ENCODE data around the gene SPECC1L.

The SPECC1L gene

GRCh38 chr22:24437741-24438328, 167.2 kb downstream of the SPECC1L start:
- Histone ChIP-seq H3K9ac (ENCODE audit: low read length) (no peak overlapping the region), H3K4ac (ENCODE audit: low read depth, low read length) (no peak overlapping the region), H3K4me2 (ENCODE audit: low read length) (no peak overlapping the region), H2AK5ac (ENCODE audit: low read length) (no peak overlapping the region), H2AFZ (ENCODE audit: insufficient read depth, low read length, poor library complexity) (no peak overlapping the region), H3K27me3 (ENCODE audit: insufficient read depth, low read length) (no peaks in the 10 kb centered on the region), H3K79me2 (ENCODE audit: control insufficient read depth, insufficient read depth, low read length, poor library complexity) (no peaks in the 10 kb centered on the region), H3K18ac (ENCODE audit: low read length) (no peak overlapping the region), H2BK120ac (ENCODE audit: insufficient read depth, low read length, poor library complexity) (no peak overlapping the region), H4K12ac (ENCODE audit: low read depth, low read length) (no peak overlapping the region), H3K36me3 (ENCODE audit: control insufficient read depth in 1 of 2, insufficient read depth in 2 of 2, low read length in 2 of 2) (no peaks in the 10 kb centered on the region), H3K79me1 (ENCODE audit: low read length) (no peaks in the 10 kb centered on the region), H3K9me3 (ENCODE audit: insufficient read depth, low read depth, low read length) (no peaks in the 10 kb centered on the region), H3K14ac (ENCODE audit: low read length) (no peak overlapping the region), H3K4me3 (ENCODE audit: low read depth, low read length) (no peak overlapping the region), H2BK12ac (ENCODE audit: low read length) (no peak overlapping the region), H4K91ac (ENCODE audit: low read depth, low read length) (no peak overlapping the region), H3K27ac (ENCODE audit: low read depth, low read length) (no peak overlapping the region), H3K23ac (ENCODE audit: low read length) (no peak overlapping the region), H4K8ac (ENCODE audit: low read depth, low read length) (no peak overlapping the region), H2BK5ac (ENCODE audit: low read depth, low read length, poor library complexity) (no peak overlapping the region), H3K4me1 (ENCODE audit: control insufficient read depth in 1 of 2, insufficient read depth in 2 of 2, low read length in 2 of 2) (no peaks in the 10 kb centered on the region)
- peak; percentile 61 to 68 for DNase-seq
- WGBS (ENCODE audit: extremely low coverage, insufficient coverage, insufficient read length): no CpG with 5 or more reads among the region's 5 CpGs

DNA sequence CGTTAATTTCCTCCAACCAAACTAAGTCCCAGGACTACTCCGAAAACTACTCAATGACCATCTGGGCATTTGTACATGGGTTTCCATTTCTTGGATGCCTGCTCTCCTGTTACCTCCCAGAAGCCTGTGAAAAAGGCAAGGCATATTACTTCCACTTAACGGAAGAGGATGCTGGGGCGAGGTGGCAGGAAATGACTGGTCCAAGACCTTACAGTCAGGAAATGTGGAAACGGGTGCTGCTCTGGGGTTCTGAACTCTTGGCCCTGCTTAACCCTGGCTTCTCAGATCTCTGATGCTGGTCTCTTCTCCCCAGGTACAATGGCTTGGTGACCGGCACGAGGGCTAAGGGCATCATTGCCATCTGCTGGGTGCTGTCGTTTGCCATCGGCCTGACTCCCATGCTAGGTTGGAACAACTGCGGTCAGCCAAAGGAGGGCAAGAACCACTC, 169.7 kb downstream of the SPECC1L start:
- Histone ChIP-seq H2BK120ac (ENCODE audit: insufficient read depth, low read length, poor library complexity) (no peak overlapping the region), H3K79me2 (ENCODE audit: control insufficient read depth, insufficient read depth, low read length, poor library complexity) (no peaks in the 10 kb centered on the region), H3K79me1 (ENCODE audit: low read length) (no peaks in the 10 kb centered on the region)

GRCh38 chr22:24440718-24441405, 170.2 kb downstream of the SPECC1L start:
- H3K9ac ChIP-seq (ENCODE audit: low read length): no peak overlapping the region
- no peak overlapping the region for H3K14ac ChIP-seq (ENCODE audit: low read length)
- no peak overlapping the region for H2AK5ac ChIP-seq (ENCODE audit: low read length)
- H3K9me3 ChIP-seq (ENCODE audit: insufficient read depth, low read depth, low read length): no peaks in the 10 kb centered on the region
- no peaks in the 10 kb centered on the region for H3K79me1 ChIP-seq (ENCODE audit: low read length)
- peaks cover 0 to 5% of the 10 kb centered on the region in 2 experiments for H3K4me1 ChIP-seq (ENCODE audit: control insufficient read depth in 1 of 2, insufficient read depth in 2 of 2, low read length in 2 of 2)
- no peak overlapping the region for H2AFZ ChIP-seq (ENCODE audit: insufficient read depth, low read length, poor library complexity)
- H3K27ac ChIP-seq (ENCODE audit: low read depth, low read length): no peak overlapping the region
- no peak overlapping the region for H3K4ac ChIP-seq (ENCODE audit: low read depth, low read length)
- no peak overlapping the region for H2BK12ac ChIP-seq (ENCODE audit: low read length)
- no peak overlapping the region for H4K12ac ChIP-seq (ENCODE audit: low read depth, low read length)
- H2BK5ac ChIP-seq (ENCODE audit: low read depth, low read length, poor library complexity): no peak overlapping the region
- no peak overlapping the region for H3K4me3 ChIP-seq (ENCODE audit: low read depth, low read length)
- no peak overlapping the region for H2BK120ac ChIP-seq (ENCODE audit: insufficient read depth, low read length, poor library complexity)
- H3K36me3 ChIP-seq (ENCODE audit: control insufficient read depth in 1 of 2, insufficient read depth in 2 of 2, low read length in 2 of 2): no peaks in the 10 kb centered on the region
- no CpG with 5 or more reads among the region's 30 CpGs for WGBS (ENCODE audit: extremely low coverage, insufficient coverage, insufficient read length)
- H3K79me2 ChIP-seq (ENCODE audit: control insufficient read depth, insufficient read depth, low read length, poor library complexity): no peaks in the 10 kb centered on the region
- H4K91ac ChIP-seq (ENCODE audit: low read depth, low read length): no peak overlapping the region
- no peaks in the 10 kb centered on the region for H3K27me3 ChIP-seq (ENCODE audit: insufficient read depth, low read length)
- H3K23ac ChIP-seq (ENCODE audit: low read length): no peak overlapping the region
- H3K18ac ChIP-seq (ENCODE audit: low read length): no peak overlapping the region
- H3K4me2 ChIP-seq (ENCODE audit: low read length): no peak overlapping the region
- no peak for DNase-seq
- no peak overlapping the region for H4K8ac ChIP-seq (ENCODE audit: low read depth, low read length)

More for the DNA sequence above, 169.7 kb downstream of the SPECC1L start:
- Histone ChIP-seq H2AFZ (ENCODE audit: insufficient read depth, low read length, poor library complexity) (no peak overlapping the region), H2BK5ac (ENCODE audit: low read depth, low read length, poor library complexity) (no peak overlapping the region), H3K23ac (ENCODE audit: low read length) (no peak overlapping the region), H3K9ac (ENCODE audit: low read length) (no peak overlapping the region), H4K91ac (ENCODE audit: low read depth, low read length) (no peak overlapping the region), H2AK5ac (ENCODE audit: low read length) (no peak overlapping the region), H3K4me3 (ENCODE audit: low read depth, low read length) (no peak overlapping the region), H3K18ac (ENCODE audit: low read length) (no peak overlapping the region), H4K8ac (ENCODE audit: low read depth, low read length) (no peak overlapping the region), H2BK12ac (ENCODE audit: low read length) (no peak overlapping the region), H3K9me3 (ENCODE audit: insufficient read depth, low read depth, low read length) (no peaks in the 10 kb centered on the region), H3K27ac (ENCODE audit: low read depth, low read length) (no peak overlapping the region), H3K4ac (ENCODE audit: low read depth, low read length) (no peak overlapping the region), H3K4me1 (ENCODE audit: control insufficient read depth in 1 of 2, insufficient read depth in 2 of 2, low read length in 2 of 2) (peaks cover 0 to 3% of the 10 kb centered on the region in 2 experiments), H4K12ac (ENCODE audit: low read depth, low read length) (no peak overlapping the region), H3K4me2 (ENCODE audit: low read length) (no peak overlapping the region), H3K27me3 (ENCODE audit: insufficient read depth, low read length) (no peaks in the 10 kb centered on the region), H3K14ac (ENCODE audit: low read length) (no peak overlapping the region), H3K36me3 (ENCODE audit: control insufficient read depth in 1 of 2, insufficient read depth in 2 of 2, low read length in 2 of 2) (no peaks in the 10 kb centered on the region)
- no peak for DNase-seq
- WGBS (ENCODE audit: extremely low coverage, insufficient coverage, insufficient read length): no CpG with 5 or more reads among the region's 10 CpGs

GRCh38 chr22:24441406-24442351, 171.0 kb downstream of the SPECC1L start:
- Histone ChIP-seq H2AK5ac (ENCODE audit: low read length) (no peak overlapping the region), H3K27ac (ENCODE audit: low read depth, low read length) (no peak overlapping the region), H3K18ac (ENCODE audit: low read length) (no peak overlapping the region), H3K4me2 (ENCODE audit: low read length) (no peak overlapping the region), H3K79me1 (ENCODE audit: low read length) (no peaks in the 10 kb centered on the region), H2BK12ac (ENCODE audit: low read length) (no peak overlapping the region), H2AFZ (ENCODE audit: insufficient read depth, low read length, poor library complexity) (no peak overlapping the region), H4K12ac (ENCODE audit: low read depth, low read length) (no peak overlapping the region), H3K4me1 (ENCODE audit: control insufficient read depth in 1 of 2, insufficient read depth in 2 of 2, low read length in 2 of 2) (peaks cover 0 to 5% of the 10 kb centered on the region in 2 experiments), H3K36me3 (ENCODE audit: control insufficient read depth in 1 of 2, insufficient read depth in 2 of 2, low read length in 2 of 2) (no peaks in the 10 kb centered on the region), H4K8ac (ENCODE audit: low read depth, low read length) (no peak overlapping the region), H4K91ac (ENCODE audit: low read depth, low read length) (no peak overlapping the region), H2BK120ac (ENCODE audit: insufficient read depth, low read length, poor library complexity) (no peak overlapping the region), H3K9me3 (ENCODE audit: insufficient read depth, low read depth, low read length) (no peaks in the 10 kb centered on the region), H3K9ac (ENCODE audit: low read length) (no peak overlapping the region), H3K27me3 (ENCODE audit: insufficient read depth, low read length) (no peaks in the 10 kb centered on the region), H3K4ac (ENCODE audit: low read depth, low read length) (no peak overlapping the region), H2BK5ac (ENCODE audit: low read depth, low read length, poor library complexity) (no peak overlapping the region), H3K14ac (ENCODE audit: low read length) (no peak overlapping the region), H3K4me3 (ENCODE audit: low read depth, low read length) (no peak overlapping the region), H3K79me2 (ENCODE audit: control insufficient read depth, insufficient read depth, low read length, poor library complexity) (no peaks in the 10 kb centered on the region), H3K23ac (ENCODE audit: low read length) (no peak overlapping the region)
- no peak for DNase-seq
- no CpG with 5 or more reads among the region's 8 CpGs for WGBS (ENCODE audit: extremely low coverage, insufficient coverage, insufficient read length)

All from trophoblast cell (in vitro differentiated cells and primary cell).